Measurements from ENCODE around the gene AHRR.

AHRR gene

GRCh38 chr5:482021-482420, 160.5 kb downstream of the AHRR start:
- Histone ChIP-seq H3K36me3 (ENCODE audit: insufficient read depth, low read length) (no peaks in the 10 kb centered on the region), H3K4me1 (ENCODE audit: insufficient read depth, low read length, severe bottlenecking) (no peaks in the 10 kb centered on the region), H3K9me2 (ENCODE audit: low read depth, low read length) (no peaks in the 10 kb centered on the region), H3K79me2 (ENCODE audit: insufficient read depth, low read length) (no peaks in the 10 kb centered on the region), H3K27me3 (ENCODE audit: insufficient read depth, low read length) (peaks cover 26% of the 10 kb centered on the region), H3K27ac (ENCODE audit: low read depth, low read length, poor library complexity, severe bottlenecking) (no peak overlapping the region), H3K4me3 (ENCODE audit: low read depth, low read length, poor library complexity, severe bottlenecking) (no peak overlapping the region), H3F3A (ENCODE audit: insufficient read depth, low read length) (no peaks in the 10 kb centered on the region), H4K20me1 (ENCODE audit: insufficient read depth, low read length) (no peaks in the 10 kb centered on the region), H2AFZ (ENCODE audit: low read length) (no peak overlapping the region), H3K9ac (ENCODE audit: low read length) (no peak overlapping the region), H3K9me3 (ENCODE audit: low read length) (no peaks in the 10 kb centered on the region), H3K4me2 (ENCODE audit: low read length) (no peak overlapping the region)
- TF ChIP-seq EZH2 (IDR thresholded peaks at IDR 0.05; ENCODE audit: borderline replicate concordance, low read length) (no peak), CTCF (IDR thresholded peaks at IDR 0.05; ENCODE audit: low read length) (no peak)

GRCh38 chr5:482506-482905, 161.0 kb downstream of the AHRR start:
- Histone ChIP-seq H3K4me3 (ENCODE audit: low read depth, low read length, poor library complexity, severe bottlenecking) (no peak overlapping the region), H3K36me3 (ENCODE audit: insufficient read depth, low read length) (no peaks in the 10 kb centered on the region), H3K9me3 (ENCODE audit: low read length) (no peaks in the 10 kb centered on the region), H3K9ac (ENCODE audit: low read length) (no peak overlapping the region), H3K4me1 (ENCODE audit: insufficient read depth, low read length, severe bottlenecking) (no peaks in the 10 kb centered on the region), H3K4me2 (ENCODE audit: low read length) (no peak overlapping the region), H3K27ac (ENCODE audit: low read depth, low read length, poor library complexity, severe bottlenecking) (no peak overlapping the region), H2AFZ (ENCODE audit: low read length) (no peak overlapping the region), H4K20me1 (ENCODE audit: insufficient read depth, low read length) (no peaks in the 10 kb centered on the region), H3K79me2 (ENCODE audit: insufficient read depth, low read length) (no peaks in the 10 kb centered on the region), H3K9me2 (ENCODE audit: low read depth, low read length) (no peaks in the 10 kb centered on the region), H3F3A (ENCODE audit: insufficient read depth, low read length) (no peaks in the 10 kb centered on the region), H3K27me3 (ENCODE audit: insufficient read depth, low read length) (peaks cover 25% of the 10 kb centered on the region)
- no peak for TF ChIP-seq EZH2 (IDR thresholded peaks at IDR 0.05; ENCODE audit: borderline replicate concordance, low read length)
- TF ChIP-seq CTCF (IDR thresholded peaks at IDR 0.05; ENCODE audit: low read length): no peak

GRCh38 chr5:483011-483410, 161.5 kb downstream of the AHRR start:
- Histone ChIP-seq H3K4me1 (ENCODE audit: insufficient read depth, low read length, severe bottlenecking) (no peaks in the 10 kb centered on the region), H3K9ac (ENCODE audit: low read length) (no peak overlapping the region), H3F3A (ENCODE audit: insufficient read depth, low read length) (no peaks in the 10 kb centered on the region), H3K36me3 (ENCODE audit: insufficient read depth, low read length) (no peaks in the 10 kb centered on the region), H3K27ac (ENCODE audit: low read depth, low read length, poor library complexity, severe bottlenecking) (no peak overlapping the region), H3K4me3 (ENCODE audit: low read depth, low read length, poor library complexity, severe bottlenecking) (no peak overlapping the region), H3K9me3 (ENCODE audit: low read length) (no peaks in the 10 kb centered on the region), H3K79me2 (ENCODE audit: insufficient read depth, low read length) (no peaks in the 10 kb centered on the region), H3K27me3 (ENCODE audit: insufficient read depth, low read length) (peaks cover 25% of the 10 kb centered on the region), H3K4me2 (ENCODE audit: low read length) (no peak overlapping the region), H2AFZ (ENCODE audit: low read length) (no peak overlapping the region), H3K9me2 (ENCODE audit: low read depth, low read length) (no peaks in the 10 kb centered on the region), H4K20me1 (ENCODE audit: insufficient read depth, low read length) (no peaks in the 10 kb centered on the region)
- no peak for TF ChIP-seq EZH2 (IDR thresholded peaks at IDR 0.05; ENCODE audit: borderline replicate concordance, low read length)

GRCh38 chr5:483434-484140, 162.1 kb downstream of the AHRR start:
- H3K79me2 ChIP-seq (ENCODE audit: insufficient read depth, low read length): no peaks in the 10 kb centered on the region
- H3F3A ChIP-seq (ENCODE audit: insufficient read depth, low read length): no peaks in the 10 kb centered on the region
- no peak overlapping the region for H3K4me3 ChIP-seq (ENCODE audit: low read depth, low read length, poor library complexity, severe bottlenecking)
- no peak overlapping the region for H3K4me2 ChIP-seq (ENCODE audit: low read length)
- TF ChIP-seq EZH2 (IDR thresholded peaks at IDR 0.05; ENCODE audit: borderline replicate concordance, low read length): no peak
- no peak for TF ChIP-seq CTCF (IDR thresholded peaks at IDR 0.05; ENCODE audit: low read length)
- H2AFZ ChIP-seq (ENCODE audit: low read length): no peak overlapping the region
- no peaks in the 10 kb centered on the region for H3K9me3 ChIP-seq (ENCODE audit: low read length)
- H3K36me3 ChIP-seq (ENCODE audit: insufficient read depth, low read length): no peaks in the 10 kb centered on the region
- H4K20me1 ChIP-seq (ENCODE audit: insufficient read depth, low read length): no peaks in the 10 kb centered on the region
- H3K9ac ChIP-seq (ENCODE audit: low read length): no peak overlapping the region
- H3K27me3 ChIP-seq (ENCODE audit: insufficient read depth, low read length): peaks cover 21% of the 10 kb centered on the region
- no peak overlapping the region for H3K27ac ChIP-seq (ENCODE audit: low read depth, low read length, poor library complexity, severe bottlenecking)
- H3K4me1 ChIP-seq (ENCODE audit: insufficient read depth, low read length, severe bottlenecking): no peaks in the 10 kb centered on the region
- no peaks in the 10 kb centered on the region for H3K9me2 ChIP-seq (ENCODE audit: low read depth, low read length)
